GM23338 (cell line): ENCODE results near the gene GLS.

Source experiments
- TF ChIP-seq, protein P1 (sequence below), 2 experiments: fragments of 200-600 bp in 1 of 2; sonication (generic) in 1 of 2; conservative IDR thresholded peaks; 2 replicates each; pipeline versions ENCODE4 v1.5.1 to v1.6.1; 2016 to 2017; ENCODE audit warnings: antibody characterized with exemption in 2 of 2, low read depth in 2 of 2, mild to moderate bottlenecking in 2 of 2, moderate library complexity in 1 of 2
- TF ChIP-seq, protein P2 (sequence below): fragments of 250-450 bp; sonication (Bioruptor Pico); IDR thresholded peaks from 2 replicates; pipeline ENCODE4 v1.5.0; 2020; ENCODE audit warnings: mild to moderate bottlenecking, moderate library complexity
- TF ChIP-seq, protein P3 (sequence below): IDR thresholded peaks from one replicate; pipeline ENCODE4 v1.6.1; 2018; ENCODE audit warnings: antibody characterized with exemption; ENCODE audit not compliant: unreplicated experiment

DNA sequence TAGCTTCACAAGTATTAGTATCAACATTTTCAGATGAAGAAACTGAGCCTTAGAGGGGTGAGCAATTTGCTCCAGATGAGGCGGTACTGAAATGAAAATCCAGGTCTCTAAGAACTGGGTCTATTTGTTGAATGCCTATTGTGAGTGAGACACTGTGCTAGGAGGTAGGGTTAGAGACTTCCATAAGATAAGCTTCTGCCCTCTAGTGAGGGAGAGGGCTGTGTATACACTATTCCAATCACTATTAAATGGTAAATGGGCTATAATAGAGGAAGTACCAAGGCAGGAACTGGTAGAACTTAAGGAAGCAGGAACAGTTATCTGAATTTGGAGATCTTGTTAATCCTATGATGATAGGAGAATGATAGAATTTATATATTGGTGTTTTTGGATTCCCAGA lies 23.6 kb upstream of the GLS start:
- TF ChIP-seq, protein P1, sequence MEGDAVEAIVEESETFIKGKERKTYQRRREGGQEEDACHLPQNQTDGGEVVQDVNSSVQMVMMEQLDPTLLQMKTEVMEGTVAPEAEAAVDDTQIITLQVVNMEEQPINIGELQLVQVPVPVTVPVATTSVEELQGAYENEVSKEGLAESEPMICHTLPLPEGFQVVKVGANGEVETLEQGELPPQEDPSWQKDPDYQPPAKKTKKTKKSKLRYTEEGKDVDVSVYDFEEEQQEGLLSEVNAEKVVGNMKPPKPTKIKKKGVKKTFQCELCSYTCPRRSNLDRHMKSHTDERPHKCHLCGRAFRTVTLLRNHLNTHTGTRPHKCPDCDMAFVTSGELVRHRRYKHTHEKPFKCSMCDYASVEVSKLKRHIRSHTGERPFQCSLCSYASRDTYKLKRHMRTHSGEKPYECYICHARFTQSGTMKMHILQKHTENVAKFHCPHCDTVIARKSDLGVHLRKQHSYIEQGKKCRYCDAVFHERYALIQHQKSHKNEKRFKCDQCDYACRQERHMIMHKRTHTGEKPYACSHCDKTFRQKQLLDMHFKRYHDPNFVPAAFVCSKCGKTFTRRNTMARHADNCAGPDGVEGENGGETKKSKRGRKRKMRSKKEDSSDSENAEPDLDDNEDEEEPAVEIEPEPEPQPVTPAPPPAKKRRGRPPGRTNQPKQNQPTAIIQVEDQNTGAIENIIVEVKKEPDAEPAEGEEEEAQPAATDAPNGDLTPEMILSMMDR (conservative IDR thresholded peaks at IDR 0.05; ENCODE audit: low read depth in 2 of 2) = peak; percentile 8 to 19; a peak in 2 of 4 replicates
- TF ChIP-seq, protein P2, sequence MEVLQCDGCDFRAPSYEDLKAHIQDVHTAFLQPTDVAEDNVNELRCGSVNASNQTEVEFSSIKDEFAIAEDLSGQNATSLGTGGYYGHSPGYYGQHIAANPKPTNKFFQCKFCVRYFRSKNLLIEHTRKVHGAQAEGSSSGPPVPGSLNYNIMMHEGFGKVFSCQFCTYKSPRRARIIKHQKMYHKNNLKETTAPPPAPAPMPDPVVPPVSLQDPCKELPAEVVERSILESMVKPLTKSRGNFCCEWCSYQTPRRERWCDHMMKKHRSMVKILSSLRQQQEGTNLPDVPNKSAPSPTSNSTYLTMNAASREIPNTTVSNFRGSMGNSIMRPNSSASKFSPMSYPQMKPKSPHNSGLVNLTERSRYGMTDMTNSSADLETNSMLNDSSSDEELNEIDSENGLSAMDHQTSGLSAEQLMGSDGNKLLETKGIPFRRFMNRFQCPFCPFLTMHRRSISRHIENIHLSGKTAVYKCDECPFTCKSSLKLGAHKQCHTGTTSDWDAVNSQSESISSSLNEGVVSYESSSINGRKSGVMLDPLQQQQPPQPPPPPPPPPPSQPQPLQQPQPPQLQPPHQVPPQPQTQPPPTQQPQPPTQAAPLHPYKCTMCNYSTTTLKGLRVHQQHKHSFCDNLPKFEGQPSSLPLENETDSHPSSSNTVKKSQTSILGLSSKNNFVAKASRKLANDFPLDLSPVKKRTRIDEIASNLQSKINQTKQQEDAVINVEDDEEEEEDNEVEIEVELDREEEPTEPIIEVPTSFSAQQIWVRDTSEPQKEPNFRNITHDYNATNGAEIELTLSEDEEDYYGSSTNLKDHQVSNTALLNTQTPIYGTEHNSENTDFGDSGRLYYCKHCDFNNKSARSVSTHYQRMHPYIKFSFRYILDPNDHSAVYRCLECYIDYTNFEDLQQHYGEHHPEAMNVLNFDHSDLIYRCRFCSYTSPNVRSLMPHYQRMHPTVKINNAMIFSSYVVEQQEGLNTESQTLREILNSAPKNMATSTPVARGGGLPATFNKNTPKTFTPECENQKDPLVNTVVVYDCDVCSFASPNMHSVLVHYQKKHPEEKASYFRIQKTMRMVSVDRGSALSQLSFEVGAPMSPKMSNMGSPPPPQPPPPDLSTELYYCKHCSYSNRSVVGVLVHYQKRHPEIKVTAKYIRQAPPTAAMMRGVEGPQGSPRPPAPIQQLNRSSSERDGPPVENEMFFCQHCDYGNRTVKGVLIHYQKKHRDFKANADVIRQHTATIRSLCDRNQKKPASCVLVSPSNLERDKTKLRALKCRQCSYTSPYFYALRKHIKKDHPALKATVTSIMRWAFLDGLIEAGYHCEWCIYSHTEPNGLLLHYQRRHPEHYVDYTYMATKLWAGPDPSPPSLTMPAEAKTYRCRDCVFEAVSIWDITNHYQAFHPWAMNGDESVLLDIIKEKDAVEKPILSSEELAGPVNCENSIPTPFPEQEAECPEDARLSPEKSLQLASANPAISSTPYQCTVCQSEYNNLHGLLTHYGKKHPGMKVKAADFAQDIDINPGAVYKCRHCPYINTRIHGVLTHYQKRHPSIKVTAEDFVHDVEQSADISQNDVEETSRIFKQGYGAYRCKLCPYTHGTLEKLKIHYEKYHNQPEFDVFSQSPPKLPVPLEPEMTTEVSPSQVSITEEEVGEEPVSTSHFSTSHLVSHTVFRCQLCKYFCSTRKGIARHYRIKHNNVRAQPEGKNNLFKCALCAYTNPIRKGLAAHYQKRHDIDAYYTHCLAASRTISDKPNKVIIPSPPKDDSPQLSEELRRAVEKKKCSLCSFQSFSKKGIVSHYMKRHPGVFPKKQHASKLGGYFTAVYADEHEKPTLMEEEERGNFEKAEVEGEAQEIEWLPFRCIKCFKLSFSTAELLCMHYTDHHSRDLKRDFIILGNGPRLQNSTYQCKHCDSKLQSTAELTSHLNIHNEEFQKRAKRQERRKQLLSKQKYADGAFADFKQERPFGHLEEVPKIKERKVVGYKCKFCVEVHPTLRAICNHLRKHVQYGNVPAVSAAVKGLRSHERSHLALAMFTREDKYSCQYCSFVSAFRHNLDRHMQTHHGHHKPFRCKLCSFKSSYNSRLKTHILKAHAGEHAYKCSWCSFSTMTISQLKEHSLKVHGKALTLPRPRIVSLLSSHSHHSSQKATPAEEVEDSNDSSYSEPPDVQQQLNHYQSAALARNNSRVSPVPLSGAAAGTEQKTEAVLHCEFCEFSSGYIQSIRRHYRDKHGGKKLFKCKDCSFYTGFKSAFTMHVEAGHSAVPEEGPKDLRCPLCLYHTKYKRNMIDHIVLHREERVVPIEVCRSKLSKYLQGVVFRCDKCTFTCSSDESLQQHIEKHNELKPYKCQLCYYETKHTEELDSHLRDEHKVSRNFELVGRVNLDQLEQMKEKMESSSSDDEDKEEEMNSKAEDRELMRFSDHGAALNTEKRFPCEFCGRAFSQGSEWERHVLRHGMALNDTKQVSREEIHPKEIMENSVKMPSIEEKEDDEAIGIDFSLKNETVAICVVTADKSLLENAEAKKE (CRISPR knock-in tag) = no peak
- TF ChIP-seq, protein P3, sequence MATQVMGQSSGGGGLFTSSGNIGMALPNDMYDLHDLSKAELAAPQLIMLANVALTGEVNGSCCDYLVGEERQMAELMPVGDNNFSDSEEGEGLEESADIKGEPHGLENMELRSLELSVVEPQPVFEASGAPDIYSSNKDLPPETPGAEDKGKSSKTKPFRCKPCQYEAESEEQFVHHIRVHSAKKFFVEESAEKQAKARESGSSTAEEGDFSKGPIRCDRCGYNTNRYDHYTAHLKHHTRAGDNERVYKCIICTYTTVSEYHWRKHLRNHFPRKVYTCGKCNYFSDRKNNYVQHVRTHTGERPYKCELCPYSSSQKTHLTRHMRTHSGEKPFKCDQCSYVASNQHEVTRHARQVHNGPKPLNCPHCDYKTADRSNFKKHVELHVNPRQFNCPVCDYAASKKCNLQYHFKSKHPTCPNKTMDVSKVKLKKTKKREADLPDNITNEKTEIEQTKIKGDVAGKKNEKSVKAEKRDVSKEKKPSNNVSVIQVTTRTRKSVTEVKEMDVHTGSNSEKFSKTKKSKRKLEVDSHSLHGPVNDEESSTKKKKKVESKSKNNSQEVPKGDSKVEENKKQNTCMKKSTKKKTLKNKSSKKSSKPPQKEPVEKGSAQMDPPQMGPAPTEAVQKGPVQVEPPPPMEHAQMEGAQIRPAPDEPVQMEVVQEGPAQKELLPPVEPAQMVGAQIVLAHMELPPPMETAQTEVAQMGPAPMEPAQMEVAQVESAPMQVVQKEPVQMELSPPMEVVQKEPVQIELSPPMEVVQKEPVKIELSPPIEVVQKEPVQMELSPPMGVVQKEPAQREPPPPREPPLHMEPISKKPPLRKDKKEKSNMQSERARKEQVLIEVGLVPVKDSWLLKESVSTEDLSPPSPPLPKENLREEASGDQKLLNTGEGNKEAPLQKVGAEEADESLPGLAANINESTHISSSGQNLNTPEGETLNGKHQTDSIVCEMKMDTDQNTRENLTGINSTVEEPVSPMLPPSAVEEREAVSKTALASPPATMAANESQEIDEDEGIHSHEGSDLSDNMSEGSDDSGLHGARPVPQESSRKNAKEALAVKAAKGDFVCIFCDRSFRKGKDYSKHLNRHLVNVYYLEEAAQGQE = no peak
